ENCODE results near the gene CIB2. TPM values are rescaled to one million over a fixed set of nuclear protein-coding genes. Genes with fewer than 3 reads are reported as not detected.
"Not testable (repeated sequence)": the region's sequence is repeated elsewhere in the genome, so short reads cannot be mapped to it uniquely, and the experiment has no call there.

The CIB2 gene
- total RNA-seq, 2 experiments from 2014 or later, result 1.4 to 2.2 TPM

DNA sequence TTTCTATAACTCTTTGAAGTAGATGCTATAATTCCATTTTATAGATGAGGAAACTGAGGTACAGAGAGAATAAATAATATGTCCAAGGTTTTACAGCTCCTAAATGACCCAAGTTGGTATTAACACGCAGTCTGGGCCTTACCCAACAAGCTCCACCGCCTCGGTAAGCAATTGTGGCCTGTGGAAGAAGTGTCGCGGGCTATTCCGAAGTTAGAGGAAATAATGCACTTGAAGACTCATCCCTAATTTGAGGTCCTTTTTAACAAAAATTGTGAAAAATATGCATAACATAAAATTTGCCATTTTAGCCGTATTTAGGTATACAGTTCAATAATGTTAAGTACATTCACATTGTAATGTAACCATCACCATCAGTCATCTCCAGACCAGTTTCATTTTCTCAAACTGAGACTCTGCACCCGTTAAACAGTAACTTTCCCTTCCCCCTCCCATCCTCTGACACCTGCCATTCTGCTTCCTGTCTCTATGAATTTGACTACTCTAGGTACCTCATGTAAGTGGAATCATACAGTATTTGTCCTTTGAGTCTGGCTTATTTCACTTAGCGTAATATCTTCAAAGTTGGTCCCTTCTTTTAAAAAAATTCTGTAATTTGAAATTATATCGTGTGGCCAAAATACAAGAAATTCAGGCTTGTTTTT lies 36.1 kb upstream of the CIB2 start:
- Mint-ChIP-seq H3K4me3 (peak overlapping the region; percentile 47), H3K27ac (peak overlapping the region; percentile 90), H3K27me3 (ENCODE audit: low read depth) (no peaks in the 10 kb centered on the region), H3K36me3 (ENCODE audit: low read depth) (peaks cover 77% of the 10 kb centered on the region), H3K4me1 (ENCODE audit: low read depth) (peaks cover 41% of the 10 kb centered on the region), H3K9me3 (ENCODE audit: insufficient read depth) (no peaks in the 10 kb centered on the region)
- ATAC-seq, result peak; percentile 96
- ChIA-PET CTCF (interaction anchor here (0.5 to 3.6 kb wide), 8 partner anchors 9 to 135 kb away, joined by 3 to 19 read pairs (median 5); partner anchors contain the start of gene CIB2), POLR2A (interaction anchor here (0.9 kb wide), 1 partner anchor 132 kb away, joined by 4 read pairs; the partner anchor contains the start of gene SKIC8)
- DNase-seq, result peak; percentile 68

DNA sequence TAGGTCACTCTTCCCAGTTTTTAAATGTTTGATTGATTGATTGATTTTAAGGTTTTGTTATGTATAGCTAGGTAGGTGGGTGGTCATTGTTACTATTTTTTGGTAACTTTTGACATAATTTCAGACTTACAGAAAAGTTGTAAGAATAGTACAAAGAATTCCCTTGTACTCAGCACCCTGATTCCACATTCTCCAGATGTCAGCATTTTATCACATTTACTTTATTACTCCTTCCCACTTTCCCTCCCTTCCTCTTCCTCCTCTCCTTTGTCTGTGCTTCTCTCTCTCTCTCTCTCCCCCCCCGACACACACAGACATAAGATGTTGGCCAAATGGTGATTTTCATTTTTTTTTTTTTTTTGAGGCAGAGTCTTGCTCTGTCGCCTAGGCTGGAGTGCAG lies 32.8 kb upstream of the CIB2 start:
- Mint-ChIP-seq H3K36me3 (ENCODE audit: low read depth) (peaks cover 69% of the 10 kb centered on the region), H3K9me3 (ENCODE audit: insufficient read depth) (no peaks in the 10 kb centered on the region), H3K27ac (no peak overlapping the region), H3K27me3 (ENCODE audit: low read depth) (no peaks in the 10 kb centered on the region), H3K4me3 (no peak overlapping the region), H3K4me1 (ENCODE audit: low read depth) (peaks cover 24% of the 10 kb centered on the region)
- ATAC-seq, result no peak
- ChIA-PET POLR2A (no interaction called here), CTCF (no interaction called here)
- DNase-seq, result no peak

- CTCF ChIA-PET, result interaction anchor here (0.8 to 0.9 kb wide), 2 partner anchors 16 to 33 kb away, joined by 3 to 4 read pairs; no protein-coding TSS in a partner anchor
- Mint-ChIP-seq H3K36me3 (ENCODE audit: low read depth) (peaks cover 57% of the 10 kb centered on the region), H3K9me3 (ENCODE audit: insufficient read depth) (no peaks in the 10 kb centered on the region), H3K27me3 (ENCODE audit: low read depth) (no peaks in the 10 kb centered on the region), H3K4me1 (ENCODE audit: low read depth) (peaks cover 9% of the 10 kb centered on the region), H3K4me3 (no peak overlapping the region), H3K27ac (peak overlapping the region; percentile 83)
- POLR2A ChIA-PET, result interaction anchor here (0.7 to 1.7 kb wide), 4 partner anchors 10 to 1575 kb away, joined by 3 to 7 read pairs (median 4); partner anchors contain the start of gene IDH3A
- DNase-seq, result peak; percentile 61
- peak; percentile 79 for ATAC-seq
These were observed 30.8 kb upstream of the CIB2 start for GRCh38 chr15:78162038-78162437.

- Mint-ChIP-seq H3K27me3 (ENCODE audit: low read depth) (no peaks in the 10 kb centered on the region), H3K36me3 (ENCODE audit: low read depth) (peaks cover 43% of the 10 kb centered on the region), H3K4me3 (no peak overlapping the region), H3K4me1 (ENCODE audit: low read depth) (peaks cover 9% of the 10 kb centered on the region), H3K9me3 (ENCODE audit: insufficient read depth) (no peaks in the 10 kb centered on the region), H3K27ac (no peak overlapping the region)
- ATAC-seq (no peak), DNase-seq (no peak)
- ChIA-PET CTCF (interaction anchor here (0.5 kb wide), 1 partner anchor 10 kb away, joined by 4 read pairs; the partner anchor contains the start of gene IDH3A), POLR2A (interaction anchor here (2.3 kb wide), 1 partner anchor 10 kb away, joined by 7 read pairs; the partner anchor contains the start of gene IDH3A)
These were observed 28.1 kb upstream of the CIB2 start for GRCh38 chr15:78159395-78159794.

- ChIA-PET POLR2A (no interaction called here), CTCF (interaction anchor here (1.1 to 1.7 kb wide), 4 partner anchors 14 to 38 kb away, joined by 3 to 6 read pairs (median 4); no protein-coding TSS in a partner anchor)
- no peaks in the 10 kb centered on the region for H3K27me3 Mint-ChIP-seq (ENCODE audit: low read depth)
- no peak for ATAC-seq
- H3K4me3 Mint-ChIP-seq, result no peak overlapping the region
- H3K4me1 Mint-ChIP-seq (ENCODE audit: low read depth), result peaks cover 18% of the 10 kb centered on the region
- H3K9me3 Mint-ChIP-seq (ENCODE audit: insufficient read depth), result no peaks in the 10 kb centered on the region
- peaks cover 37% of the 10 kb centered on the region for H3K36me3 Mint-ChIP-seq (ENCODE audit: low read depth)
- no peak for DNase-seq
- no peak overlapping the region for H3K27ac Mint-ChIP-seq
These were observed 26.0 kb upstream of the CIB2 start for GRCh38 chr15:78157203-78157602.

- POLR2A ChIA-PET, result no interaction called here
- no peaks in the 10 kb centered on the region for H3K27me3 Mint-ChIP-seq (ENCODE audit: low read depth)
- no peak overlapping the region for H3K27ac Mint-ChIP-seq
- H3K9me3 Mint-ChIP-seq (ENCODE audit: insufficient read depth), result no peaks in the 10 kb centered on the region
- no peak overlapping the region for H3K4me3 Mint-ChIP-seq
- DNase-seq (no peak), ATAC-seq (no peak)
- CTCF ChIA-PET, result interaction anchor here (1.1 to 1.7 kb wide), 3 partner anchors 15 to 39 kb away, joined by 3 to 6 read pairs (median 3); no protein-coding TSS in a partner anchor
- peaks cover 31% of the 10 kb centered on the region for H3K36me3 Mint-ChIP-seq (ENCODE audit: low read depth)
- peaks cover 13% of the 10 kb centered on the region for H3K4me1 Mint-ChIP-seq (ENCODE audit: low read depth)
These were observed 25.4 kb upstream of the CIB2 start for GRCh38 chr15:78156653-78157052.

GRCh38 chr15:78155355-78155939 lies 24.2 kb upstream of the CIB2 start:
- CTCF ChIA-PET, result interaction anchor here (0.7 to 1.9 kb wide), 9 partner anchors 10 to 40 kb away, joined by 3 to 10 read pairs (median 5); partner anchors contain the start of gene CIB2
- no peak overlapping the region for H3K27ac Mint-ChIP-seq
- H3K27me3 Mint-ChIP-seq (ENCODE audit: low read depth), result no peaks in the 10 kb centered on the region
- ATAC-seq, result no peak
- POLR2A ChIA-PET, result no interaction called here
- H3K36me3 Mint-ChIP-seq (ENCODE audit: low read depth), result peaks cover 31% of the 10 kb centered on the region
- peaks cover 22% of the 10 kb centered on the region for H3K4me1 Mint-ChIP-seq (ENCODE audit: low read depth)
- H3K9me3 Mint-ChIP-seq (ENCODE audit: insufficient read depth), result no peaks in the 10 kb centered on the region
- no peak overlapping the region for H3K4me3 Mint-ChIP-seq
- DNase-seq, result no peak

DNA sequence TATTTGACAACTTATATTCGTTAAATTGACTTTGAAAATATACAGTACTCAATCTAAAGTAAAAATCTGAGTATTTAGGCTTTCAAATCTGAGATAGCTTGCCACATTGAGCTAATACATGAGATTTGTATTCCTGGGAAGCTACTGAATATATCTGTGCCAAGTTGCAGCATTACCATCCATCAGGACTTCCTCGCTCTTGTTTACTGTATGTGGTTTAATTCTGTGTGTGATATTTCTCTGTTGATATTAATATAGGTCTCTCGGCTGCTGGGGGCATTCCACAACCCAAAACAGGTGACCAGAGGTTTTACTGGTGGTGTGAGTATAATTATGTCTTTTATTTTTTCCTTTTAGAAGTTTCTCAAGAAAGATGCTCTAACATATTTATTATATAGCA lies 23.7 kb upstream of the CIB2 start:
- ChIA-PET POLR2A (no interaction called here), CTCF (interaction anchor here (0.7 to 1.9 kb wide), 9 partner anchors 11 to 46 kb away, joined by 3 to 10 read pairs (median 3); partner anchors contain the start of gene CIB2)
- Mint-ChIP-seq H3K4me3 (no peak overlapping the region), H3K27me3 (ENCODE audit: low read depth) (no peaks in the 10 kb centered on the region), H3K4me1 (ENCODE audit: low read depth) (peaks cover 27% of the 10 kb centered on the region), H3K27ac (no peak overlapping the region), H3K9me3 (ENCODE audit: insufficient read depth) (no peaks in the 10 kb centered on the region), H3K36me3 (ENCODE audit: low read depth) (peaks cover 29% of the 10 kb centered on the region)
- DNase-seq (no peak), ATAC-seq (no peak)

DNA sequence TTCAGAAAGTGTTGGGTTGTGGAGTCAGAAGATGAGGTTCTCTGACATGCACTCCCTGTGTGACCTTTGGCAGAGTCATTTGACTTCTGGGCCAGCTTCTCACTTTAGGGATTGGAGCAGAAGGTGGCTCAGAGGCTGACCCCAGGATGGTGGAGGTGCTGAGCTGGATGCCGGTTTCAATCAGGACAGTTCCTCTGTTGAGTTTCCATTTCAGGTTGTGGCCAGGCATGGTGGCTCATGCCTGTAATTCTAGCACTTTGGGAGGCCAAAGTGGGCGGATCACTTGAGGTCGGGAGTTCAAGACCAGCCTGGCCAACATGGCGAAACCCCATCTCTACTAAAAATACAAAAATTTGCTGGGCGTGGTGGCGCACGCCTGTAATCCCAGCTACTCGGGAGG lies 19.8 kb upstream of the CIB2 start:
- Mint-ChIP-seq H3K4me3 (peak overlapping the region; percentile 84), H3K4me1 (ENCODE audit: low read depth) (peaks cover 50% of the 10 kb centered on the region), H3K36me3 (ENCODE audit: low read depth) (peaks cover 22% of the 10 kb centered on the region)
- not testable (repeated sequence) for H3K27me3 Mint-ChIP-seq (ENCODE audit: low read depth); DNase-seq; H3K27ac Mint-ChIP-seq; H3K9me3 Mint-ChIP-seq (ENCODE audit: insufficient read depth); ATAC-seq
- ChIA-PET POLR2A (interaction anchor here (0.8 to 2.5 kb wide), 2 partner anchors 8 to 11 kb away, joined by 4 to 7 read pairs; no protein-coding TSS in a partner anchor), CTCF (interaction anchor here (1.4 to 4.9 kb wide), 3 partner anchors 16 to 44 kb away, joined by 4 to 34 read pairs (median 26); partner anchors contain the start of gene CIB2)

GRCh38 chr15:78149805-78150751 lies 18.8 kb upstream of the CIB2 start:
- no peaks in the 10 kb centered on the region for H3K27me3 Mint-ChIP-seq (ENCODE audit: low read depth)

More at GRCh38 chr15:78149805-78150751, 18.8 kb upstream of the CIB2 start:
- peak overlapping the region; percentile 62 for H3K27ac Mint-ChIP-seq
- ATAC-seq, result no peak
- no peak for DNase-seq
- ChIA-PET POLR2A (interaction anchor here (0.6 to 2.5 kb wide), 7 partner anchors 9 to 61 kb away, joined by 3 to 8 read pairs (median 4); no protein-coding TSS in a partner anchor), CTCF (interaction anchor here (0.8 to 4.9 kb wide), 5 partner anchors 17 to 626 kb away, joined by 3 to 34 read pairs (median 4); partner anchors contain the start of gene CIB2)
- H3K36me3 Mint-ChIP-seq (ENCODE audit: low read depth), result peaks cover 18% of the 10 kb centered on the region
- peak overlapping the region; percentile 84 for H3K4me3 Mint-ChIP-seq
- peaks cover 48% of the 10 kb centered on the region for H3K4me1 Mint-ChIP-seq (ENCODE audit: low read depth)
- no peaks in the 10 kb centered on the region for H3K9me3 Mint-ChIP-seq (ENCODE audit: insufficient read depth)

Data from activated CD8-positive, alpha-beta T cell treated with anti-CD3 and anti-CD28 coated beads, Interleukin-2, amount 10 ng/mL, durations not matched to agents 7 days and 5 days (primary cell).